ENCODE data around the gene ARHGAP45. TPM values are rescaled to one million over a fixed set of nuclear protein-coding genes. Genes with fewer than 3 reads are reported as not detected.

ARHGAP45 gene
- total RNA-seq, result 43.0 and 45.8 TPM in 2 replicates

GRCh38 chr19:1066748-1067340 lies at the start of gene ARHGAP45:
Gene ARHGAP45, plus strand, starts transcription at chr19:1067167. Its CDS starts 239 bp downstream, at chr19:1067406.

GRCh38 chr19:1020868-1021425 lies 46.0 kb upstream of the ARHGAP45 start, which contains the start of gene TMEM259:
Gene TMEM259, minus strand, starts transcription at chr19:1021123. Its CDS starts 127 bp downstream, at chr19:1020996.

GRCh38 chr19:1025960-1026782 lies 40.8 kb upstream of the ARHGAP45 start, which contains the start of gene CNN2:
Gene CNN2, plus strand, starts transcription at chr19:1026608. Its CDS starts 54 bp downstream, at chr19:1026662.

GRCh38 chr19:1039646-1040475 lies 27.1 kb upstream of the ARHGAP45 start, which contains the start of gene ABCA7:
Gene ABCA7, plus strand, starts transcription at chr19:1040107. Its CDS starts 1,255 bp downstream, at chr19:1041362.

GRCh38 chr19:1094978-1095701 lies 28.2 kb downstream of the ARHGAP45 start, which contains the start of gene POLR2E:
Gene POLR2E, minus strand, starts transcription at chr19:1095375. Its CDS starts 60 bp downstream, at chr19:1095315.

GRCh38 chr19:1103708-1104310 lies 36.8 kb downstream of the ARHGAP45 start, which contains the start of gene GPX4:
Gene GPX4, plus strand, starts transcription at chr19:1103994. Its CDS starts 50 bp downstream, at chr19:1104044.

Other genes starting within 250 kb of the ARHGAP45 start
- gene PLPPR3, start 245.2 kb upstream of the ARHGAP45 start, total RNA-seq, result 0.25 TPM in 1 of 2 replicates, not detected in the other
- not detected in 2 replicates for gene AZU1, start 239.3 kb upstream of the ARHGAP45 start, total RNA-seq
- not detected in 2 replicates for gene PRTN3, start 226.2 kb upstream of the ARHGAP45 start, total RNA-seq
- not detected in 2 replicates for gene ELANE, start 214.9 kb upstream of the ARHGAP45 start, total RNA-seq
- 0.40 and 1.4 TPM in 2 replicates for gene CFD, start 207.5 kb upstream of the ARHGAP45 start, total RNA-seq
- 50.0 and 62.7 TPM in 2 replicates for gene MED16, start 174.0 kb upstream of the ARHGAP45 start, total RNA-seq
- not detected in 2 replicates for gene RNU6-9, start 173.7 kb upstream of the ARHGAP45 start, total RNA-seq
- gene R3HDM4, start 153.9 kb upstream of the ARHGAP45 start, total RNA-seq, result 35.4 and 39.2 TPM in 2 replicates
- gene KISS1R, start 149.8 kb upstream of the ARHGAP45 start, total RNA-seq, result not detected in 2 replicates
- gene ARID3A, start 141.1 kb upstream of the ARHGAP45 start, total RNA-seq, result 4.6 and 6.9 TPM in 2 replicates
- gene WDR18, start 82.8 kb upstream of the ARHGAP45 start, total RNA-seq, result 69.5 and 80.6 TPM in 2 replicates
- gene GRIN3B, start 66.7 kb upstream of the ARHGAP45 start, total RNA-seq, result 0.53 and 2.6 TPM in 2 replicates
- gene TMEM259, start 46.0 kb upstream of the ARHGAP45 start, total RNA-seq, result 144 and 147 TPM in 2 replicates
- not detected in 2 replicates for gene RNU6-2, start 45.6 kb upstream of the ARHGAP45 start, total RNA-seq
- gene CNN2, start 40.6 kb upstream of the ARHGAP45 start, total RNA-seq, result 166 and 189 TPM in 2 replicates
- 6.1 and 13.3 TPM in 2 replicates for gene ABCA7, start 27.1 kb upstream of the ARHGAP45 start, total RNA-seq
- 352 and 370 TPM in 2 replicates for gene POLR2E, start 28.2 kb downstream of the ARHGAP45 start, total RNA-seq
- 881 and 907 TPM in 2 replicates for gene GPX4, start 36.8 kb downstream of the ARHGAP45 start, total RNA-seq
- gene SBNO2, start 107.1 kb downstream of the ARHGAP45 start, total RNA-seq, result 38.8 and 42.5 TPM in 2 replicates
- gene STK11, start 138.6 kb downstream of the ARHGAP45 start, total RNA-seq, result 73.8 and 83.4 TPM in 2 replicates
- 1.9 and 3.1 TPM in 2 replicates for gene CBARP, start 170.8 kb downstream of the ARHGAP45 start, total RNA-seq
- gene ATP5F1D, start 174.6 kb downstream of the ARHGAP45 start, total RNA-seq, result 53.4 and 66.3 TPM in 2 replicates
- 27.0 and 31.7 TPM in 2 replicates for gene MIDN, start 181.4 kb downstream of the ARHGAP45 start, total RNA-seq
- gene CIRBP, start 202.2 kb downstream of the ARHGAP45 start, total RNA-seq, result 145 and 160 TPM in 2 replicates
- 86.5 and 107 TPM in 2 replicates for gene FAM174C, start 208.4 kb downstream of the ARHGAP45 start, total RNA-seq
- gene EFNA2, start 218.7 kb downstream of the ARHGAP45 start, total RNA-seq, result not detected in 2 replicates